NCI-H1092 treated with DMSO at 0.1 percent for 48 hours (cell line): ENCODE data around the gene CHRD.

ENCODE experiments used
- DNase-seq: peaks from one replicate; lab custom pipeline; 2025; lab: John Stamatoyannopoulos, UW

The CHRD gene

DNA sequence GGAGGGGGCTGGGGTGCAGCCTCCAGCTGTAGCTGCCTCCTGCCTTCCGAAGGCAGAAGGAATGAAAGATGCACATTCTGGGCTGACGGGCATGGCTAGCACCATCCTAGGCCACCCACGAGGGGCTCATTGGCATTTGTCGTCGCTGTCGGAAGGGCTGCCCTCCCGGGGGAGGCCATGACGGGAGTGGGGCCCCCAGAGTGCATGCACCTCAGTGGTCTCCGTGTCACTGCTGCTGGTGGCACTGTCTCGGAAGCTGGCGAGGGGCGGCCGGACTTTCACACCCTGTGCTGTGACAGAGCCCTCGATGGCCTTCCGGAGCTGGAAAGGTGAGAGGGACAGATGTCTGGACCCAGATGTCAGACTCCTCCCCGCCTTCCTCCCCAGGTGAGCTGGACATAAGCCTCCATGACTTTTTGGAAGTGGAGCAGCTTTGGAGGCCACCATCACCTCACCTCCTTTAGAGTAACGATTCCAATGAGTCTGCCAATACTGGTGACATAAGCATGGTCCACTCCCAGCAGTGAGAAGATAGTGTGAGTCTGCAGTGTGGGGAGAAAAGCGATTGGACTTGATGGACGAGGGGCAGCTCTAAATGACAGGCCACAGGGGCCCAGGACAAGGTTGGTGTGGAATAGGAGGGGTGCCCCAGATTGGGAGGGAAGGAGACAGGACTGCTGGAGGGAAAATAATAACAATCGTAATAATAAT is 33.2 kb upstream of the CHRD start:
- DNase-seq, result no peak

DNA sequence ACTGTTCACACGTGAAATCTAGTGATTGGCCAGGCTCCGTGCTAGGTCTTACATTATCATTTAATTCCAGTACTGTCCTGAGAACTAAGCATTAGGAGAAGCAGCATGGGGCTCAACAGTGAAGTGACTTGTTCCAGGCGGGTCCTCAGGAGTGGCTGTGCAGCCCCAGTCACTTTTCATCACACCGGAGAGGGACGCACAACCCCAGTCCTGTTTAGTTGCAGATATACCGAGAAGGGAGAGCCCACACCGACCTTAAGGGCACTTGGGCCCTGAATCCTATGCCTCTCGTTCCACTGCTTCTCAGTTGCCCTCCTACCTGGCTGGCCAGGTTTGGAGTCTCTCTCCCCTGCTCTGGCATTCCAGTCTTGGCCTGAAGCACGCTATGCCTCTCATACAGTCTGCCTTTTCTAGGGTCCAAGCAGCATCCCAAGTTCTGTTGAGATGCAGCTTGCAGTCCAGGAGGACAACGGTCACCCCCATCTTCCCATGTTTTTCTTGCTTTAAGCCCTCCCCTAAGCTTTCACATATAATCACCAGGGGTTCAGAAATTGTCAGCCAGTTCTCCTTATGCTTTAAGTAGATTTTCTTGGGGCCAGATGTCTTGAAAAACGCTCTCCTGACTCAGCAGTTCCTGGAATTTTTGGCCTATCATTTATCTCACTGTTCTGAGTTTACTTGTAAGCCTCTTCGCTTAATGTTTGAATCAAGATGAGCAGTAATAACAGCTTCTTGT is 32.4 kb upstream of the CHRD start:
- no peak for DNase-seq

DNA sequence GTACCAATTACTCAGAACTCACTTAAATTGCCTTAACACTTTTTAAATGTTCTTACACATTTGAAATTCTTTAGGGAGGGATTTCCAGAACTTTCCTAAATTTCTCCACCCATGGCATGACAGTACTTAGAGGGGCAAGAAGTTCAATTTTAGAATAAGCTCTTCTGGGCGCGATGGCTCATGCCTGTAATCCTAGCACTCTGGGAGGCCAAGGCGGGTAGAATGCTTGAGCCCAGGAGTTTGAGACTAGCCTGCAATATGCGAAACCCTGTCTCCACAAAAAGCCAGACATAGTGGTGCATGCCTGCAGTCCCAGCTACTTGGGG is 31.8 kb upstream of the CHRD start:
- no peak for DNase-seq

DNA sequence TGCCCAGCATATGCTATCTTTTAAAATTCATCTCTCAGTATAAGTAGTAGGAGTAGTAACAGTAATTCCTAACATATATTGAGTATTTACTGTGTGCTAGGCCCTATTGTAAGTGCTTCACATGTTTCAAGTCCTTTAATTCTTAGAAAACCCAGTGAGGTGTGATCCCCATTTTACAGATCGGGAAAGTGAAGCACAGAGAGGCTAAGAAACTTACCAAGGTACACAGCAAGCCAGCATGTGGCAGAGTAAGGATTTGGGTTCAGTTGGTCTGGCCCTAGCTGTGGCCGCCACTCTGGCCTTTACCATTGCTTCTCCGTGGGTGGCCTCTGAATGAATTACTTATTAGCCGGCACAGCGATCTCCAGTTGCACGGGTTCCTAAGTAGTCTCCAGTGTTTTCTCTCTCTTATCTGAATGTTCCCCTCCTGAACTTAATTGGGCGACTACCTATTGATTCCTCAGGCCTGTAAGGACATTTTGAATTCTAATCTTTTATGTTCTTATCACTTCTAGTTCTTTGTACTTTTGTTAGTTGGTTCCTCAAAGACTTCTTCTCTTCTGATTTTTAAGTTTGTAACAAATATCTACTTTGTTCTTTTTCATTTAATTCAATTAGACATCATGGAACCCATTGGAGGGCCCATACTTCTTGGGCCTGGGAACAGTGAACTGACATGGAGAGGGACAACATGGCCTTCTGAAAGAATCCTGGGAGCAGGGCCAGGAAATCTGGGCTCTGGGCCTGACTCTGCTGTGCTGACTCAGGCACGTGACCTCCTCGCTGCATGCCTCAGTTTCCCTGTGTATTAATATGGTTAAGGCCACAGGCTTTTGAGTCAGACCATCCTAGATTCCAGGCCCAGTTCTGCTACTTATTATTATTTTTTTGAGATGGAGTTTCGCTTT is 30.0 kb upstream of the CHRD start:
- DNase-seq, result no peak

DNA sequence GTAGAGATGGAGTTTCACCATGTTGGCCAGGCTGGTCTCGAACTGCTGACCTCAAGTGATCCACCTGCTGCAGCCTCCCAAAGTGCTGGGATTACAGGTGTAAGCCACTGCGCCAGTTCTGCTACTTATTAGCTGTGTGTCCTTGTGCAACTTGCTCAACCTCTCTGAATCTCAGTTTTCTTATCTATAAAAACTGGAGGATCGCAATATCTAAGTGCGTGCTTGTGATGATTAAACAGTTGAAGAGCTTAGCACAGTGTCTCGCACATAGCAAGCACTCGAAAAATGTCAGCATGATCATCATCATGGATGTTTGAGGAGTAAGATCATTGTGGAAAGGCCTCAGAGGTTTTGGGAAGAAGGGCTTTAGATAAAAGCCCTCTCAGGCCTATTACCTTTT is 29.2 kb upstream of the CHRD start:
- DNase-seq, result no peak

DNA sequence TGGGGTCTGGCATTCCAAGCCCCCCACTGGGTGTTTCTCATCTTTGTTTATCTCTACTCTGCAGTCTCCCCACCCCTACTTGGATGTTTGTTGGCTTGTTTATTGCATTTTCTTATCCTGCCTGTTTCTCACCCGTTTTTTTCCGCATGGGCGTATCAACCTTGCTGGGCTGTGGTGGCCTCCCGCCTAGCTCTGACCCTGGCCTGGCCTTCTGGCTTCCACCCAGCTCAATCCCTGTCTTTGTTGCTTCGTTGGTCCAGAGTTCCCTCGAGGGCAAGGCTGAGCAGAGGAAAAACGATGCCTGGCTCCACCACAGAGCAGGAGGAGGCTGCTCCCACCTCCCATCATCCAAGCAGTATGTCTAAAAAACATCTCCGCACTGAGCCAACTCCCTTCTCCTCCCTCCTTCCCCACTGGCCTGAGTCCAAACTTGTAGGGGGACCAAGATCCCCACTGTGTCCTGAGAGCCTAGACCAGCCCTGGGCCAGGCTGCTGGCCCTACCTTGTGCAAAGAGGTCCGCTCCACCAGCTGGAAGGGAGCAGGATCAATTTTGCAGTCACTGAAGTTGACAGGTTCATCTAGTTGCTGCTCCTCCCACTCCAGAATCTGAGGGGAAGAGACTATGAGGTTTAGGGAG is 28.2 kb upstream of the CHRD start:
- DNase-seq, result no peak

DNA sequence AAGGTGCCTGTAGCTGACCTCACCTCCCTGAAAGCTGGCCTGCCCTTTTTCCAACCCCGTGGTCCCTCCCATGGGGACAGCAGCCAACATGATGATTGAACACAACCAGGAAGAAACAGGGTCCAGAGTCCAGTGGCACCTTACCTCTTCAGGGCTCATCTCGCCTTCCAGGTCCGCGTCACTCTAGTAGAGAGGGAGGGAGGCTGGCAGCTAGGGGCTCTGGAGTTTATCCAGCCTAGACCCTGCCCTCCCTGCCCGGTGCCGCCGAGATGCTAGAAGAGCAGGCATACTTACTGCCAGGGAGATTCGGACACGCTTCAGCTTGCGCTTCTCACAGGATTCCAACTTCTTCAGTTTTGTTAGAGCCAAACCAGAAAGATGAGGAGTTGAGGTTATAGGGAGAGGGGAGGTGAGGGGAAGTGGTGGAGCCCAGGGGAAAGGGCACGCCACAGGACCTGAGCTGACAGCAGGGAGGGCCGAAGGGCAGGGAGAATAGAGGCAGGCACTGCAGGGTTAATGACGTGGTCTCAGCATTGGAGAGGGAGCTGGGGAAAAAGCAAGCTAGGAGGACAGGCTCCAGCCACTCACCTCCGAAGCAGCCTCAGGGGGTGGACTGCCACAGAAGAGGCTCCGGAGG is 27.6 kb upstream of the CHRD start:
- no peak for DNase-seq

DNA sequence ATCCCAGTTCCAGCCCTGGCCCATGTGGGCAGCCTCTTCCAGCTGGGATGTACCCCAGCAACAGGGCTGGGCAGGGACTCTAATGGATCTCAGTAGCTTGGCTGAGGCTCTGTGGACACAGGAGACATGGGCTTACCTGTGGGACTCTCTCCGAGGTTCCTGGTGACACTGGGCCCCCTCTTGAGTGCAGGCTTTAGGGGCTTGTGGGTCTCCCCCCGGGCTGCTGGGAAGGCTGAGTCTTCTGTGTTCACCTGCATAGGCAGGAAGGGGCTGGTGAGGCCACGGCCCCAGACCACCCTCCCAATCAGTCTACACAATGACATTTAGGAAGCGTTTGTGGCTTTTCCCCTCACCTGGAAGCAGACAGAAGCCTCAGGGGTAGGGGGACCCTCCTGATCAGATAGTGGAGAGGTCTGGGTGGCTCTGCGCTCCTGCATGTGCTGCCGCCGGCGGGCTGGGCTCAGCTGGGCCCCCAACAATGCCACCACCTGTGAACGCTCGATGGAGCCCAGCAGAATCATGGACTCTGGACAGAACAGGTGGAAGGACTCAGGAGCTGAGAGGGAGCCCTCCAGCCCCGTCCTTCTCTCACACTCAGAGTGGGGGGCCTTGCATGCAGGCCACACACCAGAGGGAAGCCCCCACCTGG is 26.8 kb upstream of the CHRD start:
- no peak for DNase-seq

DNA sequence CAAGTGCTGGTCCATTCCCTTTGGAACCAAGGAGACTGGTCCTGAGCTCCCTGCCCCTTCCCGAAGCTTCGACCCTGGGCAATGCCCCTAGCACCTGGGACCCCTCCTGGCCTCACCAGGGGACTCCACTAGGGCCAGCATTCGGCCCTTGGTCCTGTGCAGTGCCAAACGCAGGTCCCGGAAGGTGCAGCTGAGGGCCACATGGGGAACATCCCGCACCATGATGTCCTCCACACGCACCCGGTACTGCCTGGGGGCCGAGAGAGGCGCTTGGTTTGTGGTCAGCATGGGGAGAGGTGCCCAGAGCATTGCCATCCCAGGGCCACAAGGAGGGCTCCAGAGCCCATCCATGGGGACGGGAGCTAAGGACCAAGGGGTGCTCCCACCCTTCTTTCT is 26.3 kb upstream of the CHRD start:
- no peak for DNase-seq

DNA sequence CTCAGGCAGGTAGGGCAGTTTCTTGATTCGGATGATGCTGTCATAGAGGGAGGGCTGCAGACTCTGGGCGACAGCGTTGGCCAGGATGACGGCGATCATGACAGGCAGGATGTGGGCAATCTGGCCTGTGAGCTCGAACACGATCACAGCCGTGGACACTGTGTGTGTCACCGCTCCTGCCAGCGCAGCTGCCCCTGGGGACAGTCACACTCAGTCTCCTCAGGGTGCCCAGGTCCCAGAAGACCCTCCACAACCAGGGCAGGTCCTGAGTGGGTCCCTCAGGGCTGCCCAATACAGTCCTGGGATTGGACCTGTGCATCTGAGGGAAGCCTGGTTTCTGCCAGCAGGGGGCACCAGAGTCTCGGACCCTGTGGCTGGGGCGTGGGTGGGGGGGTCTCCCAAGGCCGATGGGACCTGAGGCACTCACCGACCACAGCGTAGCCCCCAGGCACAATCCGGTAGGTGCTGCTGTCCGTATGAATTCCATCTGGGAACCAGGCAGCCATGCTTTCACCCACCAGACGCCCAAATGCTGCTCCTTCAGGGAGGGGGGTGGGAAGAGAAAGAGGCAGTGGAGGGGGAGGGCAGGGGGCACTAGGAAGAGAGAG is 25.6 kb upstream of the CHRD start:
- DNase-seq, result no peak

DNA sequence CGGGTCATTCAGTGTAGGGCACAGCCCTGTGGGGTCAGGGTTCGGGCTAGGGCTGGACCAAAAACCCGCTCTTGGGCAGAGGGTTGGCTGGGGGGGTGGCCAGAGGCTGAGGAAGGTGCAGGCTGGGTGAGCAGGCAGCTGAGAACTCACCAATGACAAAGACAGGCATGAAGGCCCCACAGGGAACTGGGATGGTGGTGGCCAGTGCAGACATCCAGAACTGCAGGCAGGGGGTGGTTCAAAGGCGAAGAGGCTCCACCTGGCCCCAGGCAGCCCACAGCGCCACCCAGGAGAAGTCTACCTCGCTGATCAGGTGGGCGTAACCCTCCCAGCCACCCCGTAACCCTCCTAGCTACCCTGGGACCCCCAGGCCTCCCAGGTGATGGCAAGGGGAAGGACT is 25.1 kb upstream of the CHRD start:
- DNase-seq, result no peak

DNA sequence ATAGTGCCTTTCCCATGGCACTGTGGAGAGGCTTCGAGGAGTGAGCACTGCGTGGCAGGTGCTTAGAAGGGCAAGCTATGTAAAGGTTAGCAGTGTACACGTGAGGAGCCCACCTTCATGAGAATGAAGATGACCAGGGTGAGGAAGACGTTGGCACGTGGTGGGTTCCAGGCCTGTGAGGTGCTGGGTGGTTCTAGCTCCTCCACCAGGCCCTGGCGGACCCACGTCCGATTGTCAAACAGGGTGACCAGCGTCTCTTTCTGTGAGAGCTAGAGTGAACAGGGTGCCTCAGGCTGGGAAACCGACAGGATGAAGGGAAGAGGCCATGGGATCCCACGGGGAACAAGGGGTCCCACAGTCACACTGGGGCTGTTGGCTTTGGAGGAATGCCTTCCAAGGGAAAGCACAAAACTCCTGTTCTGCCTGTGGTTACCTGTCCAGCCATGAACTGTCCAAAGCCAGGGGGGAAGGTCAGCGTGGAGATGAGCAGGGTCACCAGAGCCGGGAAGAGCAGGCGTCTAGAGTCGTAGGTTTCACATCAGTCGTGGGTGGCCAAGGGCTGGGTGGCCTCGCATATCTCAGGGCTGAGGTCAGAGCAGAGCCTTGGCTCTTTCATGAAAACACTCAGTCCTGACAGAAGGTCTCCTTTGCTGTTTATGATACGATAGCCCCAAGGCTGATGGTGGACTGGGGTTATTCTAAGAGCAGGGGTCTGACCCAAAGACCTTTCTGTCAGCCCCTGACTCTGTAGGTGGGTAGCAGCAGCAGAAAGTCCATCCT is 24.4 kb upstream of the CHRD start:
- DNase-seq, result no peak

DNA sequence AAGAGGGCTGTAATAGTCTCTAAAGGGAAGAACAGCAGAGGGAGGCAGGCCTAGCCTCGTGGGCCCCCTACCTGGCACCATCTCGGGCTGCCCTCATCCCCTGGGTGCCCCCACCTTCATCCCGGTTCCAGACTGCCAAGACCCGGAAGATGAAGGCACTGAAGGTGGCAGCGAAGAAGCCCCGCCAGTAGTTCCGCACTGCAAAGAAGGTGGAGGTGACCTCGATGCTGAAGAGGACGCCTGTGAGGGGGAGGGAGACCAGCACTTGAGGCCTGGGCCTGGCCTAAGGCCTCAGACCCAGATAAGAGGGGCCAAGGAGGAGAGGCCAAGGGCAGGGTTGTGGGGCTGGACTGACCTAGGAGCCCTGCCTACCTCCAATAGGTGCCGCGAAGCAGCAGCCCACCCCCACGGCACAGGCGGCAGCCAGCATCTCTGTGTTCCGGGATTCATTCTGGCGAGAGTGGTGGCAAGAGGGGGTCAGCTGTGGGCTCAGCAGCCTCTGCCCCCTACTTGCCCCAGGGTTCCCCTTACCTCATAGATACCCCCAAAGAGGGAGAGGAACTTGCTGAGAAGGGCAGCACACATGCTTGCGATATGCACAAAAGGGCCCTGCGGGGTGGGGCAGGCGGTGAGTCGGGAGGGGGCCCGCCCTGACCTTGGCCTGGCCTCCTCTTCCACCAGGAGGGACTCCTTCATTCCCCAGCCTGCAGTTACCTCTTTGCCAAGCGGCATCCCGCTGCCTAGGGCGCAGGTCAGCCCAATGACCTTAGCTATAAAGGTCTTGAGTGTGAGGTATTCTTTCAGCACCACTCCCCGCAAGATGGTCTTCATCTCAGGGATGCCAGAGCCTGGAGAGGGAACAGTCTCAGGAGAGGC is 22.4 kb upstream of the CHRD start:
- no peak for DNase-seq

DNA sequence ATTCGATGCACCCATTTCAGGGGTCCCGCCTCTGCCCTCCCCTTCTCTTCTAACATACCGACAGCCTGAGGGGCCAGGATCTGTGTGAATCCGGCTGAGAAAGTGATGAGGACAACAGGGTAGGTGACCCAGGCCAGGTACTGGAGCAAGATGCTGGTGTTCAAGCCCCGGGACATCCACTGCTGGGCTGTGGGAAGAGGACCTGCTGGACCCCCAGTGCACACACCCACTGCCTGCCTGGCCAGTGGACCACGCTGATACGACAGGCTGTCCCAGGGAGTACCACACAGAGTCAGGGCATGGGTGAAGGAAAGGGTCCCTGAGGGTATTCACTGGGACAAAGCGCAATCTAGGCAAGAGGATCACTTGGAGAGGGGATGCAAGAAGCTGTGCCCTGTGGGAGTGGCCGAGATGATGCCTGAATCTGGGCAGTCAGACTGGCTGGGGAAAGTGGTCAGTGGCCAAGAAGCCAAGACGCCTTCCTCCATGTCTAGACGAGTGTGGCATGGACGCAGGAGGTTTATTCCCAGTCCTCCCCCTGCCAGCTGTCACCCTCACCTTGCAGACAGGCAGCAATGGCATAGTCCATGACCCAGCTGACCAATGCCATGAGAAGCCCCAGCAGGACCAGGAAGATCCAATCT is 21.6 kb upstream of the CHRD start:
- no peak for DNase-seq

DNA sequence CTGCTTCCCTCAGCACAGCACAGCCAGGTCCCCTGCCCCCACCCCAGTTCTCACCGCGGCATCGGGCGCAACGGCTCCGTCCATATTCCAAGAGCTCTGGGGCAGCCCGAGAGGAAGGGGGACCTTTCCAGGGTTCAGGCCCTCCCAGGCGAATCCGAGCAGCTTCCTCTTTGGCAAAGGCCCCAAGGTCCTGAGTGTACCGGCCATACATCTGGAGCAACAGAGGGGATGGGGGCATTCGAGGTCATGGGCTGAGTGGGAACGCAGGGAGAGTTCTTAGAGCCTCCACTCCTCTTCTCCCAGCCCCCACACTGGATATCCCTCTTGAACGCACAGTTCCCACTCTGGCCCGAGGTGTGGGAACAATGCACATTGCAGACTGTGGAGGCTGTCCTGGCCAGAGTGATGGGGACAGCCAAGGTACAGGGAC is 20.9 kb upstream of the CHRD start:
- no peak for DNase-seq

DNA sequence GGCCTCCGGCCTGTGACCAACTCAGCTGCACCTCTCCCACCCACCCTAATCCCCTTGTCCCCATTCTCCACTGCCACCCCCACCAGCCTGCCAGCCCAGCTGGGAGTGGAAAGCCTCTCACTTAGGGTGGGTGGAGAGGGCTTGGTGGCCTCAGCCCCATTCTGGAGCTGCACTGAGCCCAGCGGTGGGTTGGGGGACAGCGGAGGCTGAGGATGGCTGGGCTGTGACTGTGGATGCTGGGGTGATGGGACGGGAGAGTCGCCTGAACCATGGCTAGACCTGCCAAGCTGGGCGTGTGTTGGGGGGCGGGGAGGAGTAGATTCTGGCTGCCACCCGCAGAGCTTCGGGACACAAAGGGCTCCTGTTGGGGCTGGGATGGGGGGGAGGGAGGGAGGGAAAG is 20.2 kb upstream of the CHRD start:
- DNase-seq, result no peak

DNA sequence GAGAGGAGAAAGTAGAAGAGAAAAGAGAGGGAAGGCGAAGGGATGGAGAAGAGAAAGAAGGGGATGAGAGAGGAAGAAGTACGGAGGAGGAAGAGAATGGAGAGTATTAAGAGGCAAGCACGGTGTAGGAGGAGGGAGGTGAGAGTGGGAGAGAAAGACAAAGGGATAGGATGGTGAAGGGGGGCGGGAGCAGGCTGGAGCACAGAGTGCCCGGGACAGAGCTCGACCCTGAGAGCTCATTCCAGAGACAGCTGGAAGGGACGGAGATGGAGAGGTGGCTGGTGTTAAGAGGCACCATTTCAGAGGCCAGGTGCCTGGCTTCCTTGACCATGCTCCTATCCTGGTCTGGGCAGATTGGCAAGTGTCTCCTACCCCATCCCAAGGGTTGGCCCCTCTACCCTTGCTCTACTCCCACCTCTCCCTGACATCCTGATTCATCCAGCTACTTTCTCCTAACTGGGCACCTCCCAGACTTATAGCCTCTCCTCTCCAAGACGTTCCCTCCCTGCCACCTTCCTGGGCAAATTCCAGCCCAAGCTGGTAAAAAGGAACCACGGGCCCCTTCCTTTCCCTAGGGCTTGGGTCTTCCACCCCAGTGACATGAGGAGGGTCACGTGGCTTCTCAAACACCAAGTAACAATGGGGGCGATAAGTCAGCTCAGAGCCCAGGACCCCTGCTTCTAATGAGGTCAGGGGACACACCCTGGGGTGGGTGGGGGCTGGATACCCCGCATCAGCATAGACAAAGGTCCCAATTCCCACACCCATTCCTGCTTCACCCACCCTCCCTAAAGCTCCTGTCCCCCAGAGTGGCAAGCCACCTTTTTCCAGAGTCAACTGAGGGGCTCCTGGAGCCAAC is 19.6 kb upstream of the CHRD start:
- no peak for DNase-seq
